ENCODE measurements around the gene PTP4A1. TPM values are rescaled to one million over a fixed set of nuclear protein-coding genes. Genes with fewer than 3 reads are reported as not detected.

The PTP4A1 gene
- total RNA-seq, 1 donor: 43.6 TPM

GRCh38 chr6:63574554-63574900 lies 2.2 kb downstream of the PTP4A1 start:
- DNase-seq (ENCODE audit: low read depth): no peak
- TF ChIP-seq CTCF (IDR thresholded peaks at IDR 0.05; ENCODE audit: insufficient read depth, low read depth, low read length): no peak
- peak overlapping the region; percentile 96 for H3K4me3 ChIP-seq (ENCODE audit: low read depth, low read length)

GRCh38 chr6:63576147-63576772 lies 4.0 kb downstream of the PTP4A1 start:
- no peak overlapping the region for H3K4me3 ChIP-seq (ENCODE audit: low read depth, low read length)
- no peak for DNase-seq (ENCODE audit: low read depth)
- TF ChIP-seq CTCF (IDR thresholded peaks at IDR 0.05; ENCODE audit: insufficient read depth, low read depth, low read length): no peak

- no peak overlapping the region for H3K4me3 ChIP-seq (ENCODE audit: low read depth, low read length)
- TF ChIP-seq CTCF (IDR thresholded peaks at IDR 0.05; ENCODE audit: insufficient read depth, low read depth, low read length): no peak
- DNase-seq (ENCODE audit: low read depth): no peak
Measured at GRCh38 chr6:63576985-63577712, 4.9 kb downstream of the PTP4A1 start.

- TF ChIP-seq CTCF (IDR thresholded peaks at IDR 0.05; ENCODE audit: insufficient read depth, low read depth, low read length): no peak
- no peak for DNase-seq (ENCODE audit: low read depth)
- no peak overlapping the region for H3K4me3 ChIP-seq (ENCODE audit: low read depth, low read length)
Measured at GRCh38 chr6:63578757-63579156, 6.5 kb downstream of the PTP4A1 start.

GRCh38 chr6:63579937-63580703 lies 7.8 kb downstream of the PTP4A1 start:
- H3K4me3 ChIP-seq (ENCODE audit: low read depth, low read length): no peak overlapping the region
- TF ChIP-seq CTCF (IDR thresholded peaks at IDR 0.05; ENCODE audit: insufficient read depth, low read depth, low read length): no peak
- DNase-seq (ENCODE audit: low read depth): no peak

GRCh38 chr6:63580704-63580961 lies 8.4 kb downstream of the PTP4A1 start:
- H3K4me3 ChIP-seq (ENCODE audit: low read depth, low read length): no peak overlapping the region
- DNase-seq (ENCODE audit: low read depth): no peak
- TF ChIP-seq CTCF (IDR thresholded peaks at IDR 0.05; ENCODE audit: insufficient read depth, low read depth, low read length): no peak
